Adrenal gland (tissue), 5 donors: ENCODE data around the gene POM121C.
"Not testable (repeated sequence)": the region's sequence is repeated elsewhere in the genome, so short reads cannot be mapped to it uniquely, and the experiment has no call there.

Experiments
- POLR2A ChIP-seq, 2 donors: fragments of 450-650 bp; IDR thresholded peaks; one replicate each; pipeline ENCODE4 v1.6.1; 2017; ENCODE audit warnings: antibody characterized with exemption in 2 of 2, mild to moderate bottlenecking in 2 of 2, moderate library complexity in 1 of 2
- TF ChIP-seq, protein P1 (sequence below), 6 experiments: fragments of 450-650 bp in 4 of 6; fragments of 200-600 bp in 2 of 6; sonication (generic) in 1 of 6; IDR thresholded peaks; 1 replicate in 5 of 6; 2 replicates in 1 of 6; pipeline versions ENCODE4 v1.5.1 to v1.8.0; 2016 to 2021; ENCODE audit warnings: antibody characterized with exemption in 6 of 6, mild to moderate bottlenecking in 2 of 6, moderate library complexity in 1 of 6
- donor health status: DM: no; HTN: no; CAD: no.

GRCh38 chr7:75416787-75417186, 69.3 kb downstream of the POM121C start:
- TF ChIP-seq, protein P1, sequence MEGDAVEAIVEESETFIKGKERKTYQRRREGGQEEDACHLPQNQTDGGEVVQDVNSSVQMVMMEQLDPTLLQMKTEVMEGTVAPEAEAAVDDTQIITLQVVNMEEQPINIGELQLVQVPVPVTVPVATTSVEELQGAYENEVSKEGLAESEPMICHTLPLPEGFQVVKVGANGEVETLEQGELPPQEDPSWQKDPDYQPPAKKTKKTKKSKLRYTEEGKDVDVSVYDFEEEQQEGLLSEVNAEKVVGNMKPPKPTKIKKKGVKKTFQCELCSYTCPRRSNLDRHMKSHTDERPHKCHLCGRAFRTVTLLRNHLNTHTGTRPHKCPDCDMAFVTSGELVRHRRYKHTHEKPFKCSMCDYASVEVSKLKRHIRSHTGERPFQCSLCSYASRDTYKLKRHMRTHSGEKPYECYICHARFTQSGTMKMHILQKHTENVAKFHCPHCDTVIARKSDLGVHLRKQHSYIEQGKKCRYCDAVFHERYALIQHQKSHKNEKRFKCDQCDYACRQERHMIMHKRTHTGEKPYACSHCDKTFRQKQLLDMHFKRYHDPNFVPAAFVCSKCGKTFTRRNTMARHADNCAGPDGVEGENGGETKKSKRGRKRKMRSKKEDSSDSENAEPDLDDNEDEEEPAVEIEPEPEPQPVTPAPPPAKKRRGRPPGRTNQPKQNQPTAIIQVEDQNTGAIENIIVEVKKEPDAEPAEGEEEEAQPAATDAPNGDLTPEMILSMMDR (IDR thresholded peaks at IDR 0.05): not testable (repeated sequence)
- TF ChIP-seq POLR2A (IDR thresholded peaks at IDR 0.05): not testable (repeated sequence)
